Measurements from ENCODE around the gene KRTAP16-1. TPM values are rescaled to one million over a fixed set of nuclear protein-coding genes. Genes with fewer than 3 reads are reported as not detected.

The KRTAP16-1 gene
- total and polyA plus RNA-seq, 9 donors, result not detected

GRCh38 chr17:41301916-41302901 is 6.9 kb downstream of the KRTAP16-1 start, which contains the start of gene KRTAP29-1:
Gene KRTAP29-1, minus strand, starts transcription at chr17:41302851. Its CDS starts 0 bp downstream, at chr17:41302851.
- Histone ChIP-seq H3K4me1 (ENCODE audit: control insufficient read depth, insufficient read depth, low read length) (peaks cover 2% of the 10 kb centered on the region), H3K4me3 (ENCODE audit: low read length) (no peak within 1 kb of the TSS), H3K9me3 (replicated peaks; ENCODE audit: control insufficient read depth, low read depth, low read length) (no peaks in the 10 kb centered on the region), H3K36me3 (ENCODE audit: control insufficient read depth, insufficient read depth, low read length) (no peaks in the 10 kb centered on the region), H3K27ac (ENCODE audit: low read length) (no peak within 1 kb of the TSS), H3K27me3 (ENCODE audit: control insufficient read depth, insufficient read depth, low read length) (peaks cover 9% of the 10 kb centered on the region)
- 75% methylated on average over 11 of the region's 11 CpGs for WGBS (ENCODE audit: insufficient coverage)
- peak; percentile 4 for DNase-seq

DNA sequence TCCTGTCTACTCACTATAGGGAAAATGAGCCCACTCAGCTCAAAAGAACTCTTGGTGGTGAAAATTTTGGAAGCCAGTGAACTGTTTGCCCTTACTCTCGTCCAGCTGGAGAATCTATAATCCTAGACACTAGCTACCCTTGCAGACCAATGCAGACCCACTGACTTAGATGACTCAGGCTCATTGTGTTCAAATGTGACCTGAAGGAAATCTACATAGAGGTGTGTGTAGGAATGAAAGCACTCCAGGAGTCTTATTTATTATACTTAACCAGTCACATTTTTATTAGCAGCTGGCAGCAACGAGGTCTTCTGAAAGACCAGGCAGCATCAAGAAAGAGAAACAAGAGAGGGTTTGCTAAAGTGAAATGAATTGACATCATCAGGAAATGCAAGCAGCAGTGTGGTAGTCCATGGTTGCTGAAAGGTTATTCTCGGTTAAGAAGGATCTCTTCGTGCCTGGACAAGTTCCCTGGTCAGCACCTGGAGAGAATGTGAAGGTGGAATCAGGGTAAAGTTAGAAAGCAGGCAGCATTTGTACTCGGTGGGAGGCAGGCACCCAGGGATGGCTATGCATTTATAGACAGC is 7.8 kb downstream of the KRTAP16-1 start:
- WGBS (ENCODE audit: insufficient coverage), result 80% methylated on average over 3 of the region's 5 CpGs
- no peak overlapping the region for H3K27ac ChIP-seq (ENCODE audit: low read length)

DNA sequence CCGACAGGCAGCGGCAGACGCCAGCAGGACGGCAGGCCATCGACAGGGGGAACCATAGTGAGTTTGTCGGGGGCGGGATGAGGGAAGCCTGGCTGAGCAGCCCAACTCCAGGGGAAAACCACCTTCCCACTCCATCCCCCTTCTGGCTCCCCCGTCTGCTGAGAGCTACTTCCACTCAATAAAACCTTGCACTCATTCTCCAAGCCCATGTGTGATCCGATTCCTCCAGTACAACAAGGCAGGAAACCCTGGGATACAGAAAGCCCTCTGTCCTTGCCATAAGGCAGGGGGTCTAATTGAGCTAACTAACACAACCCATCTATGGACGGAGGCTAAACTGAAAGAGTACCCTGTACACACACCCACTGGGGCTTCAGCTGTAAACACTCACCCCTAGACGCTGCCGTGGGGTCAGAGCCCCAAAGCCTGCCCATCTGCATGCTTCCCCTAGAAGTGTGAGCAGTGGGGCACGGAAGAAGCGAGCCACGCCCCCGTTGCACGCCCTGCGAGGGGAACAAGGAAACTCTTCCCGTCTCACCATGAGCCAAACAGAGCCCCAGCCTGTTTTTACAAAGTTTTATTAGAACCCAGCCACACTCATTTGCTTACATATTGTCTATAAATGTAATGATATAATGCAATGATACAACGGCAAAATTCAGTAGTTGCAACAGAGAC is 10.5 kb downstream of the KRTAP16-1 start:
- no peak overlapping the region for H3K27ac ChIP-seq (ENCODE audit: low read length)
- H3K4me1 ChIP-seq (ENCODE audit: control insufficient read depth, insufficient read depth, low read length), result no peaks in the 10 kb centered on the region
- no peaks in the 10 kb centered on the region for H3K9me3 ChIP-seq (replicated peaks; ENCODE audit: control insufficient read depth, low read depth, low read length)
- peaks cover 7% of the 10 kb centered on the region for H3K27me3 ChIP-seq (ENCODE audit: control insufficient read depth, insufficient read depth, low read length)
- no peak for DNase-seq
- no peak overlapping the region for H3K4me3 ChIP-seq (ENCODE audit: low read length)
- H3K36me3 ChIP-seq (ENCODE audit: control insufficient read depth, insufficient read depth, low read length), result no peaks in the 10 kb centered on the region
- WGBS (ENCODE audit: insufficient coverage), result 88% methylated on average over 13 of the region's 20 CpGs

More for the DNA sequence above, 7.8 kb downstream of the KRTAP16-1 start:
- no peaks in the 10 kb centered on the region for H3K9me3 ChIP-seq (replicated peaks; ENCODE audit: control insufficient read depth, low read depth, low read length)
- H3K36me3 ChIP-seq (ENCODE audit: control insufficient read depth, insufficient read depth, low read length), result no peaks in the 10 kb centered on the region
- no peak for DNase-seq
- no peaks in the 10 kb centered on the region for H3K4me1 ChIP-seq (ENCODE audit: control insufficient read depth, insufficient read depth, low read length)
- no peak overlapping the region for H3K4me3 ChIP-seq (ENCODE audit: low read length)
- peaks cover 9% of the 10 kb centered on the region for H3K27me3 ChIP-seq (ENCODE audit: control insufficient read depth, insufficient read depth, low read length)

GRCh38 chr17:41296846-41297245 is 12.3 kb downstream of the KRTAP16-1 start:
- no peaks in the 10 kb centered on the region for H3K4me1 ChIP-seq (ENCODE audit: control insufficient read depth, insufficient read depth, low read length)
- no peak overlapping the region for H3K27ac ChIP-seq (ENCODE audit: low read length)
- WGBS (ENCODE audit: insufficient coverage), result no CpG with 5 or more reads among the region's 1 CpG
- peak; percentile 4 for DNase-seq
- no peaks in the 10 kb centered on the region for H3K36me3 ChIP-seq (ENCODE audit: control insufficient read depth, insufficient read depth, low read length)
- no peak overlapping the region for H3K4me3 ChIP-seq (ENCODE audit: low read length)
- H3K9me3 ChIP-seq (replicated peaks; ENCODE audit: control insufficient read depth, low read depth, low read length), result no peaks in the 10 kb centered on the region
- H3K27me3 ChIP-seq (ENCODE audit: control insufficient read depth, insufficient read depth, low read length), result peaks cover 5% of the 10 kb centered on the region

DNA sequence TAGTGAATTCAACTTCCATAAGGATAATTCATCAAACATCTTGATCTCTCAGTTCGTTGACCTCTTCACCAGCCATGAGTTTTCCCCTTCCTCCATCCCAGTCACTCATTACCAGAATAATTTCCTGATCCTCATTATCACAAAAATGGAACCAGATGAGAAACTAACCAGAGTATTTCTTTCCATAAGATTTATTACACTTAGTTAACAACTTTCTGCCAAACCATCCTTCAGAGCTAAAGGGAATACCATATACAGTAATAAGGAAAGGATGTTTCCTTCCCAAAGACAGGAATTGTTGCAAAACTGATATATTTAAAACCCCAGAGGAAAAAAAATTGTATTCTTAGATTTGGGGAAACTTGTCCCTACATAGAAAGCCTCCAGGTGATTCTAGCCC is 15.1 kb downstream of the KRTAP16-1 start:
- Histone ChIP-seq H3K27me3 (ENCODE audit: control insufficient read depth, insufficient read depth, low read length) (peaks cover 3% of the 10 kb centered on the region), H3K36me3 (ENCODE audit: control insufficient read depth, insufficient read depth, low read length) (no peaks in the 10 kb centered on the region), H3K27ac (ENCODE audit: low read length) (no peak overlapping the region), H3K9me3 (replicated peaks; ENCODE audit: control insufficient read depth, low read depth, low read length) (no peaks in the 10 kb centered on the region), H3K4me1 (ENCODE audit: control insufficient read depth, insufficient read depth, low read length) (no peaks in the 10 kb centered on the region), H3K4me3 (ENCODE audit: low read length) (no peak overlapping the region)
- no peak for DNase-seq
- 17% methylated on average over 1 of the region's 1 CpG for WGBS (ENCODE audit: insufficient coverage)

DNA sequence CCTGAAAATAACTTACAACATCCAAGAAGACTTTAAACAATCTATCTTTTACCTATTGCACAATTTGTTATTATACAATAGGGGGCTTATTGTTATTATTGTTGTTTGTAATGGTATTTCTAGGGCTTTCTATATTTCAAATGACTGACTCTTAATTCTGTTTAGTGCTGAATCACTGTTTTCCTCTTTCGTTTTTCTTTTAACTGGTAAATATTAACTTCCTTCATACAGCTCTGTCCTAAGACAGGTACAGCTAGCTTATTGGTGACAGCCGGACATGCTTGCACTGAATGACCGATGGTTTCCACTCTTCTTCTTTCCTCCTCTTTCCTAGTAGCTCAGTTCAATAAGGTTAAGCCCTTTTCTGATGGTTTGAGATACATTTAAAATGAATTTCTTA is 22.1 kb downstream of the KRTAP16-1 start:
- WGBS (ENCODE audit: insufficient coverage), result 86% methylated on average over 1 of the region's 3 CpGs
- no peaks in the 10 kb centered on the region for H3K9me3 ChIP-seq (replicated peaks; ENCODE audit: control insufficient read depth, low read depth, low read length)
- no peak overlapping the region for H3K27ac ChIP-seq (ENCODE audit: low read length)
- H3K27me3 ChIP-seq (ENCODE audit: control insufficient read depth, insufficient read depth, low read length), result no peaks in the 10 kb centered on the region
- no peaks in the 10 kb centered on the region for H3K4me1 ChIP-seq (ENCODE audit: control insufficient read depth, insufficient read depth, low read length)
- H3K36me3 ChIP-seq (ENCODE audit: control insufficient read depth, insufficient read depth, low read length), result no peaks in the 10 kb centered on the region
- no peak overlapping the region for H3K4me3 ChIP-seq (ENCODE audit: low read length)
- DNase-seq, result no peak

DNA sequence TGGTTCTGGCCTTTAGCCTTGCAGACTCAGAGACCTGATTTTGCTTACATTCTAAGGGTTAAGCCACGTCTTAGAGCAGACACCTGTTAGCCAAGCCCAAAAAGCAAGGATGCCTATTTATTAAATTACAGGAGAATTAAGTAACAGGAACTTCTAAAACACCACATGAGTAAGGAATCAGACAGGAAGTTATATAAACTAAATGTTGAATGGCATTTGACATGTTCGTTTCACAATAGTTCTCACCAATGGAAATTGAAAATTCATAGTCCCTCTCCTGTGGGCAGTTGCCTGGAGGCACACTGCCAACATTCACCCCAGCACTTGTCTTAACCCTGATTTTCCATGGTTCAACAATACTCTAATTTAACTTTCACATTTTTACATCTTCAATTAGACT is 24.6 kb downstream of the KRTAP16-1 start:
- Histone ChIP-seq H3K4me1 (ENCODE audit: control insufficient read depth, insufficient read depth, low read length) (no peaks in the 10 kb centered on the region), H3K9me3 (replicated peaks; ENCODE audit: control insufficient read depth, low read depth, low read length) (no peaks in the 10 kb centered on the region), H3K27me3 (ENCODE audit: control insufficient read depth, insufficient read depth, low read length) (no peaks in the 10 kb centered on the region), H3K4me3 (ENCODE audit: low read length) (no peak overlapping the region), H3K27ac (ENCODE audit: low read length) (no peak overlapping the region), H3K36me3 (ENCODE audit: control insufficient read depth, insufficient read depth, low read length) (no peaks in the 10 kb centered on the region)
- no peak for DNase-seq
- WGBS (ENCODE audit: insufficient coverage), result 33% methylated on average over 1 of the region's 2 CpGs

DNA sequence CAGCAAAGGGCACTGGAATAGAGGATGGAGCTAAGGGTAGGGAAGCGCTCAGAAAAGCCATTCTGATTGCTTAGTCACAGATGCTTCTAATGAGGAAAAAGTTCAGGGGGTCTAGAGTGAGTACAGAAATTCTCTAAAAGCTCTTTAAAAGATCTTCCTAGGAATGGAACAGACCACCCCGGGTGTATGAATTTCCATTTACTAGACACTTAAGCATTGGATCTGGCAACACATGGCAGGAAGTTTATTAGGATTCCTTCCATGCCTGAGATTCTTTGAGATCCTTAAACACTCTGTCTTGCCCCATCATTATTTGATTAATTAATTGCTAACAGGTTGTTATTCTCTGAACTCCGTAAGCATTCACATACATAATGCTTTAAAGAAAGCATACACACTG is 25.1 kb downstream of the KRTAP16-1 start:
- no peaks in the 10 kb centered on the region for H3K4me1 ChIP-seq (ENCODE audit: control insufficient read depth, insufficient read depth, low read length)
- H3K4me3 ChIP-seq (ENCODE audit: low read length), result no peak overlapping the region
- H3K27me3 ChIP-seq (ENCODE audit: control insufficient read depth, insufficient read depth, low read length), result no peaks in the 10 kb centered on the region
- no peak overlapping the region for H3K27ac ChIP-seq (ENCODE audit: low read length)
- no CpG with 5 or more reads among the region's 3 CpGs for WGBS (ENCODE audit: insufficient coverage)
- H3K36me3 ChIP-seq (ENCODE audit: control insufficient read depth, insufficient read depth, low read length), result no peaks in the 10 kb centered on the region
- no peaks in the 10 kb centered on the region for H3K9me3 ChIP-seq (replicated peaks; ENCODE audit: control insufficient read depth, low read depth, low read length)
- no peak for DNase-seq

- WGBS (ENCODE audit: insufficient coverage), result no CpG with 5 or more reads among the region's 3 CpGs
- no peaks in the 10 kb centered on the region for H3K27me3 ChIP-seq (ENCODE audit: control insufficient read depth, insufficient read depth, low read length)
- H3K36me3 ChIP-seq (ENCODE audit: control insufficient read depth, insufficient read depth, low read length), result no peaks in the 10 kb centered on the region
- H3K27ac ChIP-seq (ENCODE audit: low read length), result no peak overlapping the region
- no peak for DNase-seq
- H3K4me1 ChIP-seq (ENCODE audit: control insufficient read depth, insufficient read depth, low read length), result no peaks in the 10 kb centered on the region
- no peak overlapping the region for H3K4me3 ChIP-seq (ENCODE audit: low read length)
- H3K9me3 ChIP-seq (replicated peaks; ENCODE audit: control insufficient read depth, low read depth, low read length), result no peaks in the 10 kb centered on the region
These were observed 30.7 kb downstream of the KRTAP16-1 start for GRCh38 chr17:41278176-41278955.

Measured in muscle of leg (tissue), 11 donors.